DND-41 (cell line): Measurements from ENCODE around the gene RNF182.
"Not testable (repeated sequence)": the region's sequence is repeated elsewhere in the genome, so short reads cannot be mapped to it uniquely, and the experiment has no call there.

Experiments used
- CTCF ChIP-seq: IDR thresholded peaks from 2 replicates; pipeline ENCODE4 v1.5.1; 2012; ENCODE audit warnings: borderline replicate concordance, low read length, moderate library complexity, mild to moderate bottlenecking; ENCODE audit not compliant: poor library complexity, severe bottlenecking; ENCODE audit errors: extremely low read depth
- EZH2 ChIP-seq: IDR thresholded peaks from 3 replicates; pipeline ENCODE4 v1.6.1; 2012; ENCODE audit warnings: borderline replicate concordance, low read depth, mild to moderate bottlenecking, moderate library complexity, low read length, inconsistent platforms; ENCODE audit not compliant: severe bottlenecking

GRCh38 chr6:13972602-13973001, 47.9 kb downstream of the RNF182 start:
- not testable (repeated sequence) for TF ChIP-seq EZH2, CTCF
